ENCODE results near the gene CCDC85B. TPM values are rescaled to one million over a fixed set of nuclear protein-coding genes. Genes with fewer than 3 reads are reported as not detected.

CCDC85B gene
- total and polyA plus RNA-seq, 4 donors = 15.7 to 53.9 (median 36.8) TPM

GRCh38 chr11:65917077-65917433 lies 26.6 kb downstream of the CCDC85B start:
- H3K27ac ChIP-seq (ENCODE audit: low read depth, low read length) = no peak overlapping the region
- DNase-seq (ENCODE audit: low read depth in 4 of 6, low spot score in 6 of 6) = no peak
- peaks cover 51% of the 10 kb centered on the region for H3K4me1 ChIP-seq (ENCODE audit: control insufficient read depth, insufficient read depth, low read length)
- no peaks in the 10 kb centered on the region for H3K9me3 ChIP-seq (ENCODE audit: control insufficient read depth, insufficient read depth, low read length)
- no peaks in the 10 kb centered on the region for H3K27me3 ChIP-seq (ENCODE audit: control insufficient read depth, insufficient read depth, low read length)
- 88% methylated on average over 3 of the region's 3 CpGs for WGBS (ENCODE audit: insufficient coverage)
- peaks cover 38% of the 10 kb centered on the region for H3K36me3 ChIP-seq (ENCODE audit: control insufficient read depth, insufficient read depth, low read length)
- H3K4me3 ChIP-seq (ENCODE audit: low read depth, low read length) = no peak overlapping the region

- Histone ChIP-seq H3K27ac (ENCODE audit: low read depth, low read length) (peak overlapping the region; percentile 71), H3K36me3 (ENCODE audit: control insufficient read depth, insufficient read depth, low read length) (peaks cover 43% of the 10 kb centered on the region), H3K9me3 (ENCODE audit: control insufficient read depth, insufficient read depth, low read length) (no peaks in the 10 kb centered on the region), H3K4me3 (ENCODE audit: low read depth, low read length) (peak overlapping the region; percentile 89), H3K4me1 (ENCODE audit: control insufficient read depth, insufficient read depth, low read length) (peaks cover 49% of the 10 kb centered on the region), H3K27me3 (ENCODE audit: control insufficient read depth, insufficient read depth, low read length) (no peaks in the 10 kb centered on the region)
- WGBS (ENCODE audit: insufficient coverage) = 90% methylated on average over 31 of the region's 35 CpGs
- DNase-seq (ENCODE audit: low read depth in 4 of 6, low spot score in 6 of 6) = no peak
Observed at GRCh38 chr11:65917434-65918210, 27.1 kb downstream of the CCDC85B start.

- peaks cover 52% of the 10 kb centered on the region for H3K36me3 ChIP-seq (ENCODE audit: control insufficient read depth, insufficient read depth, low read length)
- no peaks in the 10 kb centered on the region for H3K9me3 ChIP-seq (ENCODE audit: control insufficient read depth, insufficient read depth, low read length)
- H3K4me3 ChIP-seq (ENCODE audit: low read depth, low read length) = peak within 1 kb of the TSS; percentile 89
- DNase-seq (ENCODE audit: low read depth in 4 of 6, low spot score in 6 of 6) = no peak
- peaks cover 49% of the 10 kb centered on the region for H3K4me1 ChIP-seq (ENCODE audit: control insufficient read depth, insufficient read depth, low read length)
- 6% methylated on average over 69 of the region's 77 CpGs for WGBS (ENCODE audit: insufficient coverage)
- H3K27ac ChIP-seq (ENCODE audit: low read depth, low read length) = peak within 1 kb of the TSS; percentile 71
- H3K27me3 ChIP-seq (ENCODE audit: control insufficient read depth, insufficient read depth, low read length) = no peaks in the 10 kb centered on the region
Observed at GRCh38 chr11:65918211-65919140, 28.0 kb downstream of the CCDC85B start, which contains the start of gene C11orf68. Gene C11orf68, minus strand, starts transcription at chr11:65919062. Its CDS starts 31 bp downstream, at chr11:65919031.

GRCh38 chr11:65919141-65919572 lies 28.7 kb downstream of the CCDC85B start, which contains the start of gene DRAP1:
Gene DRAP1, plus strand, starts transcription at chr11:65919426. Its CDS starts 76 bp downstream, at chr11:65919502.
- no peaks in the 10 kb centered on the region for H3K9me3 ChIP-seq (ENCODE audit: control insufficient read depth, insufficient read depth, low read length)
- H3K4me3 ChIP-seq (ENCODE audit: low read depth, low read length) = peak within 1 kb of the TSS; percentile 89
- no peaks in the 10 kb centered on the region for H3K27me3 ChIP-seq (ENCODE audit: control insufficient read depth, insufficient read depth, low read length)
- WGBS (ENCODE audit: insufficient coverage) = under 1% methylated on average over 59 of the region's 59 CpGs
- DNase-seq (ENCODE audit: low read depth in 4 of 6, low spot score in 6 of 6) = peak; percentile 82 to 99 (median 96)
- H3K4me1 ChIP-seq (ENCODE audit: control insufficient read depth, insufficient read depth, low read length) = peaks cover 49% of the 10 kb centered on the region
- peaks cover 55% of the 10 kb centered on the region for H3K36me3 ChIP-seq (ENCODE audit: control insufficient read depth, insufficient read depth, low read length)
- peak within 1 kb of the TSS; percentile 71 for H3K27ac ChIP-seq (ENCODE audit: low read depth, low read length)

GRCh38 chr11:65919573-65920371 lies 29.3 kb downstream of the CCDC85B start:
- H3K27me3 ChIP-seq (ENCODE audit: control insufficient read depth, insufficient read depth, low read length) = no peaks in the 10 kb centered on the region
- H3K9me3 ChIP-seq (ENCODE audit: control insufficient read depth, insufficient read depth, low read length) = no peaks in the 10 kb centered on the region
- H3K4me1 ChIP-seq (ENCODE audit: control insufficient read depth, insufficient read depth, low read length) = peaks cover 49% of the 10 kb centered on the region
- peaks cover 62% of the 10 kb centered on the region for H3K36me3 ChIP-seq (ENCODE audit: control insufficient read depth, insufficient read depth, low read length)
- H3K27ac ChIP-seq (ENCODE audit: low read depth, low read length) = peak overlapping the region; percentile 47
- peak in 1 of 6 donors; percentile 17 for DNase-seq (ENCODE audit: low read depth in 4 of 6, low spot score in 6 of 6)
- WGBS (ENCODE audit: insufficient coverage) = under 1% methylated on average over 43 of the region's 60 CpGs
- H3K4me3 ChIP-seq (ENCODE audit: low read depth, low read length) = peak overlapping the region; percentile 70

GRCh38 chr11:65920372-65920802 lies 29.9 kb downstream of the CCDC85B start:
- Histone ChIP-seq H3K9me3 (ENCODE audit: control insufficient read depth, insufficient read depth, low read length) (no peaks in the 10 kb centered on the region), H3K36me3 (ENCODE audit: control insufficient read depth, insufficient read depth, low read length) (peaks cover 62% of the 10 kb centered on the region), H3K4me3 (ENCODE audit: low read depth, low read length) (peak overlapping the region; percentile 70), H3K4me1 (ENCODE audit: control insufficient read depth, insufficient read depth, low read length) (peaks cover 45% of the 10 kb centered on the region), H3K27me3 (ENCODE audit: control insufficient read depth, insufficient read depth, low read length) (no peaks in the 10 kb centered on the region), H3K27ac (ENCODE audit: low read depth, low read length) (no peak overlapping the region)
- 73% methylated on average over 14 of the region's 15 CpGs for WGBS (ENCODE audit: insufficient coverage)
- DNase-seq (ENCODE audit: low read depth in 4 of 6, low spot score in 6 of 6) = no peak

GRCh38 chr11:65921033-65921555 lies 30.6 kb downstream of the CCDC85B start:
- no peaks in the 10 kb centered on the region for H3K9me3 ChIP-seq (ENCODE audit: control insufficient read depth, insufficient read depth, low read length)
- H3K27ac ChIP-seq (ENCODE audit: low read depth, low read length) = no peak overlapping the region
- peaks cover 37% of the 10 kb centered on the region for H3K4me1 ChIP-seq (ENCODE audit: control insufficient read depth, insufficient read depth, low read length)
- no peaks in the 10 kb centered on the region for H3K27me3 ChIP-seq (ENCODE audit: control insufficient read depth, insufficient read depth, low read length)
- no peak overlapping the region for H3K4me3 ChIP-seq (ENCODE audit: low read depth, low read length)
- WGBS (ENCODE audit: insufficient coverage) = 85% methylated on average over 9 of the region's 12 CpGs
- DNase-seq (ENCODE audit: low read depth in 4 of 6, low spot score in 6 of 6) = no peak
- peaks cover 57% of the 10 kb centered on the region for H3K36me3 ChIP-seq (ENCODE audit: control insufficient read depth, insufficient read depth, low read length)

- H3K36me3 ChIP-seq (ENCODE audit: control insufficient read depth, insufficient read depth, low read length) = peaks cover 57% of the 10 kb centered on the region
- H3K9me3 ChIP-seq (ENCODE audit: control insufficient read depth, insufficient read depth, low read length) = no peaks in the 10 kb centered on the region
- no peaks in the 10 kb centered on the region for H3K27me3 ChIP-seq (ENCODE audit: control insufficient read depth, insufficient read depth, low read length)
- no peak overlapping the region for H3K27ac ChIP-seq (ENCODE audit: low read depth, low read length)
- no peak for DNase-seq (ENCODE audit: low read depth in 4 of 6, low spot score in 6 of 6)
- 91% methylated on average over 10 of the region's 10 CpGs for WGBS (ENCODE audit: insufficient coverage)
- H3K4me3 ChIP-seq (ENCODE audit: low read depth, low read length) = no peak overlapping the region
- H3K4me1 ChIP-seq (ENCODE audit: control insufficient read depth, insufficient read depth, low read length) = peaks cover 32% of the 10 kb centered on the region
Observed at GRCh38 chr11:65921876-65922275, 31.4 kb downstream of the CCDC85B start.

GRCh38 chr11:65922565-65922964 lies 32.1 kb downstream of the CCDC85B start:
- no peaks in the 10 kb centered on the region for H3K27me3 ChIP-seq (ENCODE audit: control insufficient read depth, insufficient read depth, low read length)
- H3K27ac ChIP-seq (ENCODE audit: low read depth, low read length) = no peak overlapping the region
- DNase-seq (ENCODE audit: low read depth in 4 of 6, low spot score in 6 of 6) = no peak
- no peak overlapping the region for H3K4me3 ChIP-seq (ENCODE audit: low read depth, low read length)
- H3K9me3 ChIP-seq (ENCODE audit: control insufficient read depth, insufficient read depth, low read length) = no peaks in the 10 kb centered on the region
- peaks cover 25% of the 10 kb centered on the region for H3K4me1 ChIP-seq (ENCODE audit: control insufficient read depth, insufficient read depth, low read length)
- 100% methylated on average over 1 of the region's 3 CpGs for WGBS (ENCODE audit: insufficient coverage)
- H3K36me3 ChIP-seq (ENCODE audit: control insufficient read depth, insufficient read depth, low read length) = peaks cover 51% of the 10 kb centered on the region

All from spinal cord (tissue), 10 donors.